PC-9 (cell line): ENCODE results near the gene MAP2K1. TPM values are rescaled to one million over a fixed set of nuclear protein-coding genes. Genes with fewer than 3 reads are reported as not detected.

ENCODE experiments used
- BruUV-seq: library from RNA; stranded (reverse); fragments of 400-500 nt; replicated peaks from 2 replicates; lab custom pipeline; 2021; lab: Mats Ljungman, UMichigan
- CTCF ChIA-PET: fragments of 300-600 bp; sonication (Branson Sonifier 250); formaldehyde crosslinking; loops from one replicate; lab custom pipeline; 2022; ENCODE audit warnings: antibody characterized with exemption; lab: Charles Lee
- POLR2A ChIA-PET: fragments of 300-600 bp; sonication (Branson Sonifier 250); formaldehyde crosslinking; loops from one replicate; lab custom pipeline; 2022; ENCODE audit warnings: antibody characterized with exemption; ENCODE audit not compliant: unreplicated experiment; lab: Charles Lee
- DNase-seq, 2 experiments: peaks; one replicate each; pipeline versions ENCODE4 v3.0.0 to v3.0.0-alpha.2; 2015 to 2022; ENCODE audit warnings: mixed read lengths in 1 of 2
- H2AFZ ChIP-seq: fragments of 200-600 bp; sonication (generic); 2 replicates; pipeline ENCODE4 v1.8.1; 2017; ENCODE audit warnings: antibody characterized with exemption
- H3F3A ChIP-seq: fragments of 200-600 bp; sonication (generic); 2 replicates; pipeline ENCODE4 v1.8.1; 2017; ENCODE audit warnings: antibody characterized with exemption, mild to moderate bottlenecking, low read depth; ENCODE audit not compliant: insufficient read depth
- H3K27ac ChIP-seq: fragments of 200-600 bp; sonication (generic); 2 replicates; pipeline ENCODE4 v1.6.1; 2016; ENCODE audit warnings: mixed run types
- H3K27me3 ChIP-seq: fragments of 200-600 bp; sonication (generic); 2 replicates; pipeline ENCODE4 v1.6.1; 2016; ENCODE audit warnings: low read depth, mixed run types; ENCODE audit not compliant: insufficient read depth
- H3K36me3 ChIP-seq: fragments of 200-600 bp; sonication (generic); 2 replicates; pipeline ENCODE4 v1.6.1; 2016; ENCODE audit warnings: low read depth, mixed run types
- H3K4me1 ChIP-seq: fragments of 200-600 bp; sonication (generic); replicated peaks from 2 replicates; pipeline ENCODE4 v1.6.1; 2016; ENCODE audit warnings: mixed run types; ENCODE audit not compliant: insufficient read depth
- H3K4me2 ChIP-seq: fragments of 200-600 bp; sonication (generic); 2 replicates; pipeline ENCODE4 v1.6.1; 2017; ENCODE audit warnings: mixed run types
- H3K4me3 ChIP-seq: fragments of 200-600 bp; sonication (generic); 2 replicates; pipeline ENCODE4 v1.6.1; 2016; ENCODE audit warnings: mixed run types
- H3K79me2 ChIP-seq: fragments of 200-600 bp; sonication (generic); 2 replicates; pipeline ENCODE4 v1.6.1; 2017; ENCODE audit warnings: low read depth, mixed run types
- H3K9me2 ChIP-seq: fragments of 200-600 bp; sonication (generic); 2 replicates; pipeline ENCODE4 v1.8.1; 2017; ENCODE audit warnings: mild to moderate bottlenecking; ENCODE audit not compliant: insufficient read depth
- H3K9me3 ChIP-seq: fragments of 200-600 bp; sonication (generic); 2 replicates; pipeline ENCODE4 v1.8.1; 2016; ENCODE audit warnings: low read depth; ENCODE audit not compliant: insufficient read depth
- H4K20me1 ChIP-seq: fragments of 200-600 bp; sonication (generic); 2 replicates; pipeline ENCODE4 v1.8.1; 2017; ENCODE audit not compliant: insufficient read depth
- EZH2 ChIP-seq: fragments of 200-600 bp; sonication (generic); IDR thresholded peaks from 2 replicates; pipeline ENCODE4 v1.8.0; 2017; ENCODE audit warnings: antibody characterized with exemption, low read depth
- intact Hi-C: fragments of 100-400 bp; cut with micrococcal nuclease; formaldehyde crosslinking; loops from one replicate; pipeline ENCODE4 v1.10.0; 2022; ENCODE audit not compliant: unreplicated experiment
- total RNA-seq: library from RNA; stranded (reverse); gene quantifications from 2 replicates; pipeline ENCODE4 v1.2.3, GENCODE V29; 2021
- TF ChIP-seq, protein P1 (sequence below): fragments of 200-600 bp; sonication (generic); conservative IDR thresholded peaks from 2 replicates; pipeline ENCODE4 v1.6.1; 2017; ENCODE audit warnings: mixed run types, antibody characterized with exemption, mild to moderate bottlenecking, moderate library complexity

MAP2K1 gene
- total RNA-seq, 1 experiment from 2014 or later = 78.6 TPM

- intact Hi-C loops = no loop called here
- Histone ChIP-seq H4K20me1 (no peaks in the 10 kb centered on the region), H2AFZ (peak overlapping the region; percentile 78), H3K79me2 (peaks cover 53% of the 10 kb centered on the region), H3K27me3 (no peaks in the 10 kb centered on the region), H3K4me1 (peaks cover 19% of the 10 kb centered on the region), H3K9me3 (no peaks in the 10 kb centered on the region), H3K9me2 (no peaks in the 10 kb centered on the region), H3K4me3 (peak overlapping the region; percentile 62), H3K36me3 (peaks cover 3% of the 10 kb centered on the region; the same call in 1 of the 2 replicates), H3K4me2 (peak overlapping the region; percentile 85), H3F3A (peaks cover 10% of the 10 kb centered on the region; the same call in 1 of the 2 replicates), H3K27ac (peak overlapping the region; percentile 55)
- peak; percentile 40 to 42 for DNase-seq
- BruUV-seq = TSS peak; percentile 42
- ChIA-PET POLR2A (interaction anchor here (0.6 kb wide), 2 partner anchors 28 to 85 kb away, joined by 3 to 20 read pairs; no protein-coding TSS in a partner anchor), CTCF (interaction anchor here (0.5 to 2.6 kb wide), 6 partner anchors 18 to 518 kb away, joined by 3 to 13 read pairs (median 6); partner anchors contain the start of genes RAB11A and SNAPC5)
- TF ChIP-seq, protein P1, sequence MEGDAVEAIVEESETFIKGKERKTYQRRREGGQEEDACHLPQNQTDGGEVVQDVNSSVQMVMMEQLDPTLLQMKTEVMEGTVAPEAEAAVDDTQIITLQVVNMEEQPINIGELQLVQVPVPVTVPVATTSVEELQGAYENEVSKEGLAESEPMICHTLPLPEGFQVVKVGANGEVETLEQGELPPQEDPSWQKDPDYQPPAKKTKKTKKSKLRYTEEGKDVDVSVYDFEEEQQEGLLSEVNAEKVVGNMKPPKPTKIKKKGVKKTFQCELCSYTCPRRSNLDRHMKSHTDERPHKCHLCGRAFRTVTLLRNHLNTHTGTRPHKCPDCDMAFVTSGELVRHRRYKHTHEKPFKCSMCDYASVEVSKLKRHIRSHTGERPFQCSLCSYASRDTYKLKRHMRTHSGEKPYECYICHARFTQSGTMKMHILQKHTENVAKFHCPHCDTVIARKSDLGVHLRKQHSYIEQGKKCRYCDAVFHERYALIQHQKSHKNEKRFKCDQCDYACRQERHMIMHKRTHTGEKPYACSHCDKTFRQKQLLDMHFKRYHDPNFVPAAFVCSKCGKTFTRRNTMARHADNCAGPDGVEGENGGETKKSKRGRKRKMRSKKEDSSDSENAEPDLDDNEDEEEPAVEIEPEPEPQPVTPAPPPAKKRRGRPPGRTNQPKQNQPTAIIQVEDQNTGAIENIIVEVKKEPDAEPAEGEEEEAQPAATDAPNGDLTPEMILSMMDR = no peak; the same call in 1 of the 2 replicates
- no peak for TF ChIP-seq EZH2
Observed at GRCh38 chr15:66387163-66388042, 691 bp downstream of the MAP2K1 start.

DNA sequence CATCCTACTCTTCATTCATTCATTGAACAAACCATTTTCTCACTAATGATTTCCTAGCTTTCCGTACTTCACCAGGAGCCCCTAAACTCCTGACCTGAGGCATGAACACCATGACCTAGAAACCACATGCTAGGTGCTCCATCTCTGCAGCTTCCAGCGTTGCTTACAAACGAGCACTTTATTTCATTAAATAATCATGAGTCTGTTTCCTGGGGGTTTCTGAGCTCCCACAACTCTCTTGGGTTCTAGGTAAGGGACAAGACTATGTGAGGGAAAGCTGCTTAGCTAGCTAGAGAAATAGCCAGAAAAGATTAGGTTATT is 1.3 kb downstream of the MAP2K1 start:
- Histone ChIP-seq H4K20me1 (no peaks in the 10 kb centered on the region), H3K9me3 (no peaks in the 10 kb centered on the region), H3K9me2 (no peaks in the 10 kb centered on the region), H3F3A (peaks cover 10% of the 10 kb centered on the region; the same call in 1 of the 2 replicates), H3K79me2 (peaks cover 59% of the 10 kb centered on the region), H2AFZ (peak overlapping the region; percentile 78; the same call in 1 of the 2 replicates), H3K4me2 (peak overlapping the region; percentile 85), H3K4me3 (peak overlapping the region; percentile 62), H3K4me1 (peaks cover 19% of the 10 kb centered on the region), H3K36me3 (peaks cover 3% of the 10 kb centered on the region; the same call in 1 of the 2 replicates), H3K27me3 (no peaks in the 10 kb centered on the region), H3K27ac (peak overlapping the region; percentile 55)
- no TSS peak for BruUV-seq
- ChIA-PET CTCF (interaction anchor here (0.5 to 2.6 kb wide), 3 partner anchors 71 to 513 kb away, joined by 3 to 13 read pairs (median 7); partner anchors contain the start of gene SNAPC5), POLR2A (no interaction called here)
- TF ChIP-seq, protein P1 = no peak
- TF ChIP-seq EZH2 = no peak
- no peak for DNase-seq
- intact Hi-C loops = no loop called here

DNA sequence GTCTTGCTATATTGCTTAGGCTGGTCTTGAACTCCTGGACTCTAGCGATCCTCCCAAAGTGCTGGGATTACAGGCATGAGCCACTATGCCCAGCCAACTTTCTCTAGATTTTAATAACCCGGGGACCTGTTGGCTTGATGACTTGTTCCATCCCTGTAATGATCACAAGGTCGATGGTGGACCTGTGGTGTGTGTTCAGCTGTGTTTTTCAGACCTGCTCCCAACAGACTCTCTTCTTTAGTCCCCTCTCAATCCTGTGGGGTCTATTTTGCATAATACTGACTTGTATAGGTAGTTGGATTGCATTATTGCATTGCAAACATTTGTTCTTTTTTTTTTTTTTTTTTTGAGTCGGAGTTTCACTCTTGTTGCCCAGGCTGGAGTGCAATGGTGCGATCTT is 1.9 kb downstream of the MAP2K1 start:
- no peak for DNase-seq
- intact Hi-C loops = no loop called here
- H2AFZ ChIP-seq = no peak overlapping the region
- TF ChIP-seq, protein P1 = no peak
- no peak for TF ChIP-seq EZH2
- H3K4me3 ChIP-seq = peak overlapping the region; percentile 62; the same call in 1 of the 2 replicates
- peaks cover 10% of the 10 kb centered on the region; the same call in 1 of the 2 replicates for H3F3A ChIP-seq
- ChIA-PET POLR2A (interaction anchor here (0.6 kb wide), 1 partner anchor 84 kb away, joined by 3 read pairs; no protein-coding TSS in a partner anchor), CTCF (interaction anchor here (0.5 to 2.6 kb wide), 2 partner anchors 109 to 512 kb away, joined by 3 to 13 read pairs; partner anchors contain the start of gene SNAPC5)
- peaks cover 19% of the 10 kb centered on the region for H3K4me1 ChIP-seq
- H3K36me3 ChIP-seq = peaks cover 3% of the 10 kb centered on the region; the same call in 1 of the 2 replicates
- H3K9me3 ChIP-seq = no peaks in the 10 kb centered on the region
- H4K20me1 ChIP-seq = no peaks in the 10 kb centered on the region
- BruUV-seq = no TSS peak
- H3K79me2 ChIP-seq = peaks cover 65% of the 10 kb centered on the region
- no peak overlapping the region for H3K27ac ChIP-seq
- no peaks in the 10 kb centered on the region for H3K27me3 ChIP-seq
- no peaks in the 10 kb centered on the region for H3K9me2 ChIP-seq
- H3K4me2 ChIP-seq = peak overlapping the region; percentile 85
